RWPE1 (cell line): ENCODE data around the gene SCAF1.

ENCODE experiments used
- CTCF ChIA-PET: fragments of 350-600 bp; sonication (Branson Sonifier 250); formaldehyde crosslinking; extraction: SDS; loops from one replicate; lab custom pipeline; 2021; lab: Yijun Ruan, JAX
- POLR2A ChIA-PET: fragments of 400-600 bp; formaldehyde crosslinking; extraction: SDS; loops from one replicate; lab custom pipeline; 2020; ENCODE audit warnings: antibody characterized with exemption; ENCODE audit not compliant: low non-redundant PET; lab: Yijun Ruan, JAX
- DNase-seq: peaks from one replicate; pipeline ENCODE4 v3.0.0; 2012; ENCODE audit warnings: low spot score
- H3K27ac ChIP-seq: fragments of 450-650 bp; 2 replicates; pipeline ENCODE4 v1.5.1; 2017
- TF ChIP-seq, protein P1 (sequence below): fragments of 450-650 bp; conservative IDR thresholded peaks from 2 replicates; pipeline ENCODE4 v1.5.1; 2017; ENCODE audit warnings: low read depth, mild to moderate bottlenecking

SCAF1 gene, protein sequence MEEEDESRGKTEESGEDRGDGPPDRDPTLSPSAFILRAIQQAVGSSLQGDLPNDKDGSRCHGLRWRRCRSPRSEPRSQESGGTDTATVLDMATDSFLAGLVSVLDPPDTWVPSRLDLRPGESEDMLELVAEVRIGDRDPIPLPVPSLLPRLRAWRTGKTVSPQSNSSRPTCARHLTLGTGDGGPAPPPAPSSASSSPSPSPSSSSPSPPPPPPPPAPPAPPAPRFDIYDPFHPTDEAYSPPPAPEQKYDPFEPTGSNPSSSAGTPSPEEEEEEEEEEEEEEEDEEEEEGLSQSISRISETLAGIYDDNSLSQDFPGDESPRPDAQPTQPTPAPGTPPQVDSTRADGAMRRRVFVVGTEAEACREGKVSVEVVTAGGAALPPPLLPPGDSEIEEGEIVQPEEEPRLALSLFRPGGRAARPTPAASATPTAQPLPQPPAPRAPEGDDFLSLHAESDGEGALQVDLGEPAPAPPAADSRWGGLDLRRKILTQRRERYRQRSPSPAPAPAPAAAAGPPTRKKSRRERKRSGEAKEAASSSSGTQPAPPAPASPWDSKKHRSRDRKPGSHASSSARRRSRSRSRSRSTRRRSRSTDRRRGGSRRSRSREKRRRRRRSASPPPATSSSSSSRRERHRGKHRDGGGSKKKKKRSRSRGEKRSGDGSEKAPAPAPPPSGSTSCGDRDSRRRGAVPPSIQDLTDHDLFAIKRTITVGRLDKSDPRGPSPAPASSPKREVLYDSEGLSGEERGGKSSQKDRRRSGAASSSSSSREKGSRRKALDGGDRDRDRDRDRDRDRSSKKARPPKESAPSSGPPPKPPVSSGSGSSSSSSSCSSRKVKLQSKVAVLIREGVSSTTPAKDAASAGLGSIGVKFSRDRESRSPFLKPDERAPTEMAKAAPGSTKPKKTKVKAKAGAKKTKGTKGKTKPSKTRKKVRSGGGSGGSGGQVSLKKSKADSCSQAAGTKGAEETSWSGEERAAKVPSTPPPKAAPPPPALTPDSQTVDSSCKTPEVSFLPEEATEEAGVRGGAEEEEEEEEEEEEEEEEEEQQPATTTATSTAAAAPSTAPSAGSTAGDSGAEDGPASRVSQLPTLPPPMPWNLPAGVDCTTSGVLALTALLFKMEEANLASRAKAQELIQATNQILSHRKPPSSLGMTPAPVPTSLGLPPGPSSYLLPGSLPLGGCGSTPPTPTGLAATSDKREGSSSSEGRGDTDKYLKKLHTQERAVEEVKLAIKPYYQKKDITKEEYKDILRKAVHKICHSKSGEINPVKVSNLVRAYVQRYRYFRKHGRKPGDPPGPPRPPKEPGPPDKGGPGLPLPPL

DNA sequence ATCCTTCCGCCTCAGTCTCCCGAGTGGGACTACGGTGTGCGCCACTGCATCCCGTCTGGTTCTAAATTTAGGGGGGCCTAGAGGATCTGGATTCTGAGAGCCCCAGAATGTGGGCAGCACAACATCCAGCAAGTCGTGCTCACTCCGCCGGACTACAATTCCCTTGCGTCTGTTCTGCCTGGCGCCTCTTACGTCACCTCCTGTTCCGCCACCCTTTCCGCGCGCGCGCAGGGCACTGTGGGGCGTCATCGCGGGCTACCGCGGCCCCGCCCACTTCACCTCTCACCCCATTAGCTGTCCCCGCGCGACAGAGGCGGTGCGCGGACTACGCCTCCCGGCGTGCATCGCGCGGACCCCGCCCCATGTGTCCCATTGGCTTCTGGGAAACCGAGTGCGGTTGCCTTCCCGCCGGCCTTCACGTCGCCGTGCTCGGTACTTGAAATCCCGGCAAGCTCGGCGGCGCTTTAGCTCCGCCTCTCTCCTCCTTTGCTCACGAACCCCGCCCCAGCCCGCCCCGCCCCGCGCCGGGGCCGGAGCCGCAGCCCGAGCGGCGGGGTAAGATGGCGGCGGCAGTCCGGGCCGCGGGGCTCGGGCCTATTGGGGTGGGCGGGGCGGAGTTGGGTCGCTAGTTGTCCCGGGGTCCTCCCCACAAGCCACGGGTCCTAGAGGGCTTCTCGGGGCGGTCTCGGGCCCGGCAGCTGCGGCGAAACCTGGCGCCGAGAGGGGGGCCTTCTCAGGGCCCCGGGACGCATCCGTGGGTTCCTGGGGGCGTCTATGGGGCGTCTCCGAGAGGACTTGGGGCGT is at the start of gene SCAF1:
TSS of gene SCAF1 (plus strand) at position 522 of the 804 bp plus-strand sequence. CDS start 2,818 bp downstream, outside the sequence.
- CTCF ChIA-PET = no interaction called here
- H3K27ac ChIP-seq = peak within 1 kb of the TSS; percentile 100
- TF ChIP-seq, protein P1, sequence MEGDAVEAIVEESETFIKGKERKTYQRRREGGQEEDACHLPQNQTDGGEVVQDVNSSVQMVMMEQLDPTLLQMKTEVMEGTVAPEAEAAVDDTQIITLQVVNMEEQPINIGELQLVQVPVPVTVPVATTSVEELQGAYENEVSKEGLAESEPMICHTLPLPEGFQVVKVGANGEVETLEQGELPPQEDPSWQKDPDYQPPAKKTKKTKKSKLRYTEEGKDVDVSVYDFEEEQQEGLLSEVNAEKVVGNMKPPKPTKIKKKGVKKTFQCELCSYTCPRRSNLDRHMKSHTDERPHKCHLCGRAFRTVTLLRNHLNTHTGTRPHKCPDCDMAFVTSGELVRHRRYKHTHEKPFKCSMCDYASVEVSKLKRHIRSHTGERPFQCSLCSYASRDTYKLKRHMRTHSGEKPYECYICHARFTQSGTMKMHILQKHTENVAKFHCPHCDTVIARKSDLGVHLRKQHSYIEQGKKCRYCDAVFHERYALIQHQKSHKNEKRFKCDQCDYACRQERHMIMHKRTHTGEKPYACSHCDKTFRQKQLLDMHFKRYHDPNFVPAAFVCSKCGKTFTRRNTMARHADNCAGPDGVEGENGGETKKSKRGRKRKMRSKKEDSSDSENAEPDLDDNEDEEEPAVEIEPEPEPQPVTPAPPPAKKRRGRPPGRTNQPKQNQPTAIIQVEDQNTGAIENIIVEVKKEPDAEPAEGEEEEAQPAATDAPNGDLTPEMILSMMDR = no peak
- POLR2A ChIA-PET = interaction anchor here (0.6 to 1.6 kb wide), 6 partner anchors 22 to 96 kb away, joined by 3 to 6 read pairs (median 4); partner anchors contain the start of genes NOSIP and PRMT1
- DNase-seq = peak; percentile 92

DNA sequence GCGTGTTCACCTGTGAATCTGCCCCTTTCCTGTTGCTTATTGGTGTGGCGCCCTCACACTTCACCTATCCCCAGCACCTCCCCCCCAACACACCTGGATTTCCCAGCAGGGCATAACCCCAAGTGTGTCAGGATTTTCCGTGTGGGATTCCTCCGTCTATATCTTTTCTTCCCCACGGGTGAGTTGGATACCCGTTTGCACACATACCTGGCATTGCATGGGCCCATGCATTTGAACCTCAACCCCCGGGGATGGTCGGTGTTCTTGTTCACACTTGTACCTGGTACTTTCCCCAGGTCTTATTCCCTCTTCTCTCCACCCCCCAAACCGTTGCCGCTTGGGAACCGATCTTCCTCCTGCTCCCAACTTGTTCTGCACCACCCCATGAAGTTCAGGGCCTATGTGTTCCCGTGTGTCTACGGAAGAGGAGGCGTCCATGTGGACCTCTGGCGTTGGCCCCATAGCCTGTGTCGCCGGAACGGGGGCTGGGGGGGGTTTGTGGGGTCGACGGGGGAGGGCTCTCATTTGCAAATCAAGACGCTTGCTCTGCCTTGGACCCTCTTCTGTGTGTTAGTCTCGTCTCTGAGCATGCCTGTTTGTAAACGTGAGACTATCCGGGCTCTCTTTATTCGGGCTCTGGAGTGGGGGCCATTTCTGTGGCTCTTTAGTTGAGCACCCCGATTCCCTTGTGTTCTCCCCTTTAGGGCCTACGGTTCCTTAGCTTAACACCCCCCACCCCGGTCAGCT is 49.4 kb upstream of the SCAF1 start:
- POLR2A ChIA-PET = interaction anchor here (0.7 to 1.1 kb wide), 4 partner anchors 48 to 142 kb away, joined by 4 to 11 read pairs (median 6); partner anchors contain the start of genes RRAS and SCAF1
- TF ChIP-seq, protein P1 = no peak
- DNase-seq = peak; percentile 53
- peak overlapping the region; percentile 96 for H3K27ac ChIP-seq
- CTCF ChIA-PET = no interaction called here

DNA sequence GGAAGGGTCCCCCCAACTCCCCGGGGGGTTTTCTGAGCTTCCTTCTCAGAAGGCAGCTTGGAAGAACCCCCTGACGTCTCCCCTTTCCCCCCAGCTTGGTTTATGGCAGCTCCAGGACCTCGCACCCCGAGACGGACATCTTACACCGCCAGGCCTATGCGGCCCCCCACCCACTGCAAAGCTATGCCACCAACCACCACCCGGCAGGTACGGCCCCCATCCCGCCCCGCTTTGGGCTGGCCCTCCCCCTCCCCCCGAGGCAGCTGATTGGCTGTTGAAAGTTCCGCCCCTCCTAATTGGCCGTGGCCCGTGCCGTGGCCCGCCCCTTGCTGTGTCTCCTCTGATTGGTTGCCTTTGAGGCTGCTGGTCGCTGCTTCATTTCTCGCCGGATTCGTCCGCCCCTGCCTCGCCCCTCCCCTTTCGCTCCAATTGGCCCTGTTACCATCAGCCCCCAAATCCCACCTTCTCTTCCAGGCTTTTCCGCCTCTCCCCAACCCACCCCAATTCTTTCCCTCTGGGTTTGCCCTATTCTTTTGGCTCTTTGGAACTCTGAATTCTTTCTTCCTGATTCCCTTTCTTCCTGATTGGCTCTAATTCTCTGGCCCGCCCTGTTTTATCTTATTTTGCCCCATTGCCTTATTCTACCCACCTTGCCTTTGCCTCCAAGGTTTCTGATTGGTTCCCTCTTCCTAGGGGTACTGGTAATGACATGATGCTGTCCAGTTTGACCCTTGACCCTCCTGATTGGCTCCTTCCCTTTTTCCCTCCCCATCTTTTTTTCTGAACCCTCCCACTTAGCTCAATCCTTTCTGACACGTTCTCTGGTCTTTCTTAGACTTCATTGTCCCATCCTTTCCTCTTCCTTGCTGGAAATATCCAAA is 48.5 kb upstream of the SCAF1 start:
- ChIA-PET POLR2A (interaction anchor here (0.7 to 1.1 kb wide), 4 partner anchors 47 to 143 kb away, joined by 4 to 11 read pairs (median 6); partner anchors contain the start of genes RRAS and SCAF1), CTCF (interaction anchor here (0.6 kb wide), 1 partner anchor 19 kb away, joined by 4 read pairs; no protein-coding TSS in a partner anchor)
- peak; percentile 100 for DNase-seq
- TF ChIP-seq, protein P1 = no peak
- H3K27ac ChIP-seq = peak overlapping the region; percentile 96

DNA sequence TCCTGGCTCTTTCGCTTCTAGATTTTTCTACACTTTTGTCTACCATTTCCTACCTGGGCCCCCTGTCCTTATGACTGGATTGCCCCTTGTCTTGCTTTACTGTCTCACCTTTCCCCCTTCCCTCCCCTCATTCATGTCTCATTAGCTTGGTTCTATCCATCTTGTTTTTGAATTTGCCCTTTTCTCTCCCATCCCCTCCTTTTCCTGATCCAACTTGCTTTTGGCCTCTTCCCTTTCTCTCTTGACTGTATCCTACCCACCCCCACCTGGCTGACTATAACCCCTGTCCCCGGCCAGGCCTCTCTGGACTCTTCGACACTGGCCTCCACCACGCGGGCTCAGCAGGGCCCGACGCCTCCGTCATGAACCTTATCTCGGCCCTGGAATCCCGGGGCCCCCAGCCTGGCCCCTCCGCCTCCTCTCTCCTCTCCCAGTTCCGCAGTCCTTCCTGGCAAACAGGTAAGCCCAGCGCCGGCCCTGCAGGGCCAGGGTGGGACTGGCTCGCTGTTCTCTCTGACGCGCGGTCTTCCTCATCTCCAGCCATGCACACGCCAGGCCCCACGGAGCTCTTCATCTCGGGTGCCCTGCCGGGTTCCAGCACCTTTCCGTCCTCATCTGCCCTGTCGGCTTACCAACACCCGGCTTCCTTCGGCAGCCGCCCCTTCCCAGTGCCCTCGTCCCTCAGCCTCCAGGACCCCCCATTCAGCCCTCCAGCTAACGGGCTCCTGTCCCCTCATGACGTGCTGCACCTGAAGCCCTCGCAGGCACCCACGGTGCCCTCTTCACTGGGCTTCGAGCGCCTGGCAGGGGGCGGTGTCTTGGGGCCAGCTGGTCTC is 47.6 kb upstream of the SCAF1 start:
- H3K27ac ChIP-seq = peak overlapping the region; percentile 49
- ChIA-PET POLR2A (no interaction called here), CTCF (interaction anchor here (0.6 kb wide), 1 partner anchor 18 kb away, joined by 4 read pairs; no protein-coding TSS in a partner anchor)
- TF ChIP-seq, protein P1 = no peak
- no peak for DNase-seq
